ENCODE results near the gene CYFIP1.

CYFIP1 gene

DNA sequence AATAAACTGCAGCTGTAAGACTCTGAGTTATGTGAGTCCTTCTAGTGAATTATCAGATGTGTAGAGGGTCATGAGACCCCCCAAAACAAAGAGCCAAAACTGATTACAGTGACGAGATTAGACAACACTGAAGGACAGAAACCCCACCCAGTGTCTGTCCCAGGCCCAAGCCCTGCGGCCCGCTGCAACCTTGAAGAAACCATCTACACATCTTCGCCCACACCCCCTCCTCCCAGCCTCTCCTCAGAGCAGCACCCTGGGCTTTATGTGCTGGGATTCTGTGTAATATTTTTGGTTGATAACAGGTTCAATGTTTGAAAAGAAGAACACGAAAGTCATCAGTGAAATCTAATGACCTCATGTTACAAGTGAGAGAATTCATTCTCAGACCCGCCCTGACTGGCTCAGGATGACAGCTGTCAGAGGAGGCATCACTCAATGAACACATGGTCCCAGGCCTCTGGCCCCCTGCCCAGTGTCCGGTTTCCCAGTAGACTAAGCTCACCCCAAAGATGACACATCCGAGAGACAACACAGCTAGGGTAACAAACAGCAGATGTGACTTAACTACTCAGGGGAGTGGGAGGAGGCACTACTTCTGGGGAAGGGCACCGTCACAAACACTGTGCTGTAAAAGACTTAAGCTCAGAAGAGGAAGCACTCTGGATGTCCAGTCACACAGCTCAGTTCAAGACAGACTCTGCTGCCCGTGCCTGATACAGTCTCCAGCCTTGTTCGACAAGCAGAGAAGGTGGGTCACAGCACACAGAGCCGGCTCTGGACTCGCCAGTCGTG lies 92.8 kb downstream of the CYFIP1 start:
- DNase-seq: no peak

DNA sequence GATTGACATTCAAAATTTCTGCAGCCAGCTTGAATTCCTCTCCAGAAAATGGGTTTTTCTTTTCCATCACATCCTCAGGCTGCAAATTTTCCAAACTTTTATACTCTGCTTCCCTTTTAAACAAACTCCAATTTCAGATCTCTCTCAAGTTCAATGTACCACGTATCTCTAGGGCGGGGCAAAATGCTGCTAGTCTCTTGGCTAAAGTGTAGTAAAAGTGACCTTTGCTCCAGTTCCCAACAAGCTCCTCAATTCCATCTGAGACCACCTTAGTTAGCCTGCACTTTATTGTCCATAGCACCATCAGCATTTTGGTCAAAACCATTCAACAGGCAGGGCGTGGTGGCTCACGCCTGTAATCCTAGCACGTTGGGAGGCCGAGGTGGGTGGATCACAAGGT lies 95.0 kb downstream of the CYFIP1 start:
- DNase-seq: no peak

DNA sequence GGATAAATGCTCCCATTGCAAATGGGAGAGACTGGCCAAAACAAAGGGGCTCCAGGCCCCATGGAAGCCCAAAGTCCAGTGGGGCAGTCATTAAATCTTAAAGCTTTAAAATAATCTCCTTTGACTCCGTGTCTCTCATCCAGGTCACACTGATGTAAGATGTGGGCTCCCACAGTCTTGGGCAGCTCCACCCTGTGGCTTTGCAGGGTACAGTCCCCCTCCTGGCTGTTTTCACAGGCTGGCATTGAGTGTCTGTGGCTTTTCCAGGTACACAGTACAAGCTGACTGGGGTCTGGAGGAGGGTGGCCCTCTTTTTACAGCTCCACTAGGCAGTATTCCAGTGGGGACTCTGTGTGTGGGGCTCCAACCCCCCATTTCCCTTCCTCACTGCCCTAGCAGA lies 95.8 kb downstream of the CYFIP1 start:
- DNase-seq: no peak

DNA sequence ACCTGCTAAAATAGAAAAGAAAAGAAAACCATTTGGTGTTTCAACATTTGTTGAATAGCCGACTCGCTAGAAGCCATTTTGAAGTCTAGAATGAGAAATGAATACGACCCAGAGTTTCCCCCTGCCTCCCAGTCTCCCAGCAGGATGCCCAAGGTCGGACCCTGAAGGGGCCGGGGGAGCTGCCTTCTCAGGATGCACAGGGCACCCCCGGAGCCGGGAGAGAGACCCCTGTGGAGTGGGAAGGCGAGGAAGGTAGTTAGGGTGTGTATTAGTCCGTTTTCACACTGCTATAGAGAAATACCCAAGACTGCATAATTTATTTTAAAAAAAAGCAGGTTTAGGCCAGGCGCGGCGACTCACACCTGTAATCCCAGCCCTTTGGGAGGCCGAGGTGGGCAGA lies 97.0 kb downstream of the CYFIP1 start:
- DNase-seq: no peak

DNA sequence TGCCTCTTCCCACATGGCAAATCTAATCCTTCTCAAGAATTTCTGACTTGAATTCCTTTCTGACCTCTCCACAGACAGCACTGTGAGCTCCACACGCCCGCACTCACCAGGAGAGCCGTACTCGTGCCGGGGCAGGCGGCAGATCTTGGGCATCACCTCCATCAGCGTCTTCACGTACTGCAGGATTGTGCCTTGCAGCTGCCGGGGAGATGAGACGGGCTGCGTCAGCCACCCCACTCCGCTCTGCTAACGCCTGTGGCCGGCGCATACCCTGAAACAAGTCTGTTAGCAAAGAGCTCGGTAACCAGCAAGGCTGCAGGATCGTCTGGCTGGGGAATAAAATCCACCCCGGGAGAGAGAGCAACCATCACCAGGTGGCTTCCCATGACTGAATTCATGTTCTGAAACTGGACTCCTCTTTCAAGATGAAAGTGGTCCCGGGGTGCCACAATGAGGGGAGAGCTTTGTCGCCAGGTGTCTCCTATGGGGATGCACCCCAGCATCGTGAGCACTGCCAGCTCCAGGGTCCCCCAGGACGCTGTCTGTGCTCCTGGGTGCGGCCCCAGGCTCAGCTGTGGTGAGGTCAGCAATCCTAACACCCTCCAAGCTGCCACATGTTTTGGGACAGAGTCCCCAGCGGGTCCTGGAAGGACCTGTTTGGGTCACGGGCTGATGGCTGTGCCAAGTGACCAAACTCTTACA lies 98.3 kb downstream of the CYFIP1 start:
- no peak for DNase-seq

DNA sequence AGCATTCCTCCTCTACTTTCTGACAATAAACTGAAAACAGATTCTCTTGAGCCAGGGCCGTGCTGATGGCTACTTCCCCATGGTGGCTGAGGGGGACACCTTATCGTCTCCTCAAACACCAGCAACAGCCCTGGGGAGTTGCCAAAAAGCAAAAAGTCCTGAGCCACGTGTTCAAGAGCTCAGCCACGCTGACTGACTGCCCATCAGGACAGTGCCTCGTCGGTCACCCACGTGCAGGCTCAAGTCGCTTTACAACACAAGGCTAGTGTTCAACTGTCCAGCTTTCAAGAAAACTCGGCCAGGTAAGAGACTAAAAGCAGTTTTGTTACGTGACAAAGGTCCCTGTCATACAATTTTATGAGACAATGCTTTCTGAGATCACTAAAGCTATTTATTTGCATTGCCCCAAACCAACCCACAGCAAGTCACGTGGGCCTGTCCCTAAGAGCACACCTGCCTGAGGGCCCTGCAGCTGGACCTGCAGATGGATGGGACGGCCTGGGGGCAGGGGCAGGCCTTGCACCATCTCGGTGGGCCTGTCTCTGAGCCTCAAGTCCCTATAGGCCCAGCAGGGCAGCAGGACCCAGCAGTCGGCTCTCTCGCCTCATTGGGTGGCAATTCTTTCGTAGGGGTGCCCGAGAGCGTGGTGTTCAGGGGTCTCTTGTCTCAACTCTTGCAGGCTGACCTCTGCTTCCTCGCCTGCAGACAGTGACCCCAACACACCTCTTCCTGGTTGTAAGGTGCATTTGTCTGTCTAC lies 99.0 kb downstream of the CYFIP1 start:
- no peak for DNase-seq

DNA sequence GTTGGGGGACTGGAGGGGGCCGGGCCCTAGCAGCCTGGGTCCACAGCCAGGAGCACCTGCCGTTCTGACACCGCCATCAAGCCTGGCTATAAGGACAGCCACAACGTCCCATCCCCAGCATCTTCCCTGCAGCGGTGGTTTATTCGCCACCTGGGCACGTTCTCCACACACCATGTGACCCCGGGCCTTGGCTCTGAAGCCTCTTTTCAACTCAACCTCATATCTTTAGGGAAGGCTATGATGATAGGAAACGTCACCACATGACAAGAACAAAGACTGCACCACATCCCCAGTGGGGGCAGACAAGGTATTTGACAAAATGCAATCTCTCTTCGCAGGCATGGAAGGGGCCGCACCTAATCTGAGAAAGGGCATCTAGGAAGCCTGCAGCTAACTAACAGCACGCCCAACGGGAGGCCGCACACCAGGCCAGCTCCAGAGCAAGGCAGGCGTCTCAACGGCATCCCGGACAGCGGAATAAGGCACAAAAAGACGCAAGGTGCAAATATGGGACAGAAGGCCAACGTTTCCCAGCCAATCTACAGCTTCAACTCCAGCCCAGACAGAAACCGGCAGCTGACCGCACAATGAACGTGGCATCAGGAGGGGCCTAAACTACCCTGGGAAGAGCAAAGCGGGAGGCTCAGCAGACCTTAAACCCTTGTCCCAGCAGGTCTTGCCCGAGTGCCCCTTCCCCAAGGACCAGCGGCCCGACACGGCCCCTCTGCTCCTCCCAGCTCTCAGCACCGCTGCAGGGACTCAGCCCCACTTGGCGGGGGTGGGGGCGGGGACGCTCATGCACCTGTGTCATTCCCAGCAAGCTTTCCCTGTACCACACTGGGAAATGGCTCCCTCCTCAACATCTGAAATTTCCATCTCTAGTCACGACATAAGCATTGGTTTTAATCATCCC lies 99.8 kb downstream of the CYFIP1 start:
- DNase-seq: no peak

DNA sequence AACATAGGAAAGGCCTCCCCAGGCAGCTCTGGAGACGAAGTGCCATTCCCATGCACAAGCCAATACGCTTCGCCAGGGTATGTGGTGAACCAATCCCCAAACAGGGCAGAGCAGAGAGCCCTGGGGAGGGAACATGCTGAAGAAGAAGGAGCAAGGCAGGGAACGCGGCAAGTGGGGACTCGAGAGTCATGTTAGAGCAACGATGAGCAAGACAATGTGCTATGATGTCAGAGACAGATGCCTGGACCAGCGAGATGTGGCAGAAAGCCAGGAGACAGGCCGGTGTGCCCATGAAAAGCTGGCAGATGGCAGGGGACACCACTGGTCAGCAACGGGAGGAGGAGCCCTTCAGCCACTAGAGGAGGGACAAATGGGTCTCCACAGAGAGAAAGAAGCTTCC lies 102.1 kb downstream of the CYFIP1 start:
- no peak for DNase-seq

DNA sequence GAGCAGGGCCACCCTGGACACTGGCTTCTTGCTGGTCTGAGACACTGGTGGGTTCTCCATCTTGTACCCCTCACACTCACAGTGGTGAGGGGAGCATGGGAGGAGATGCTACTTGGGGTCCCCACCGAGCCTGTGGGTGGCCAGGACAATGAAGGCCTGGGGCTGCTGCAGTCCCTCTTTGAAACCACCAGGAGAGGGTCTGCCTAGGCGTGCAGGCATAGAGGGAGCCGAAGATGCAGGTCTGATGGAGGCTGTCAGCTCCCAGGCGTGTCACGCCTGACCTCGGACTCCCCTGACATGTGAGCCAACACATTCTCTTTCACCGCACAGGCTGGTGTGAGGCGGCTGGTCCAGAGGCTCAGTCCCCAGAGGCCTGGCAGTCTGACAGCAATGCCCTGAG lies 102.6 kb downstream of the CYFIP1 start:
- DNase-seq: no peak

DNA sequence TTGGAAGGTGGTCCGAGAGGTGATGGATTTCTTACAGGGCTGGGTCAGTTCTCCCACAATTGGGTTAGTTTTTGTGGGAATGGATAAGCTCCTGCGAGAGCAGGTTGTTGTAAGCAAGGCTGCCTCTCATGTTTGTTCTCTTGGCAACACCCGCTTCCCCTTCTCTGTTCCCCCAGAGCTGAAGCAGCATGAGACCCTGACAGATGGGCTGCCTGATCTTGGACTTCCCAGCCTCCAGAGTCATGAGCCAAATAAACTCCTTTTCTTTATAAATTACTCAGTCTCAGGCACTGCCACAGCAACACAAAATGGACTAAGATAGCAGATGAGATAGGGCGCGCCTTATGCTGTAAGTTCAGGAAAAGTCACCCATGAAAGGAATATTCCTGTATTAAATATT lies 103.1 kb downstream of the CYFIP1 start:
- no peak for DNase-seq

DNA sequence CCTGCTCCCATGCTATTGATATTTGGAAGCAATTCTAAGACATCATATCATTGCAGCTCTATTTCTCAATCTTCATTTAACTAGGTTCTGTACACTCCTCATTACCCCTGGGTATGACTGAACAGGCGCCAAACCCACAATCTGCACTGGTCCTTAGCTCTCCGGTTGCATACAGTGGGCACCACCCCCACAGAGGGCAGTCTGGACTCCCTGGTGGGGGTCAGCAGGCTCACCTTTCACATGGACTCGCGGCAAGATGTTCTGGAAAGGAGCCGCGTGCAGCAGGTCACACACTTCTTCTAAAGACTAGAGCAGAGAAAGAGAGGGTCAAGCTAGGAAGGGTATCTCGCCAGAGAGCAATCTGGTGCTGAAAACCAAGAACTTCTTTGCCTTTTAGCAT lies 105.2 kb downstream of the CYFIP1 start:
- no peak for DNase-seq

DNA sequence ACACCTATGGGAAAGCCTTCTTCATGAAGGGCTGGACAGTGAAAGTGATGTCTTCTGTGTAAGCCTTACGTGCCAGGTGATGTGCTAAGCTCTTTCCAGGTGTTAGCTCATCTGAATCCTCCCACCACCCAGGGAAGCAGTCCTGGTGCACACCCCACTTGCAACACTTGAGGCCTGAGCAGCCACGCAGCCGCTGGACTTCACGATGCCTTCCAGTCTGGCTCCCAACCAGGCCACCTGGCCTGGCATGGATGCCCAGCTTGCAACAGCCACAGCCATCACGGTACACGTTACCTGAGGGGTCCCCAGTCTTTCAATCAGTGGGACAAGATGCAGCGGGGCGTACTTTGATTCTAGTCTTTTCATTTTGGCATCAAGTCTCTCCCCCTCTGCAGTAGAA lies 105.9 kb downstream of the CYFIP1 start:
- no peak for DNase-seq

DNA sequence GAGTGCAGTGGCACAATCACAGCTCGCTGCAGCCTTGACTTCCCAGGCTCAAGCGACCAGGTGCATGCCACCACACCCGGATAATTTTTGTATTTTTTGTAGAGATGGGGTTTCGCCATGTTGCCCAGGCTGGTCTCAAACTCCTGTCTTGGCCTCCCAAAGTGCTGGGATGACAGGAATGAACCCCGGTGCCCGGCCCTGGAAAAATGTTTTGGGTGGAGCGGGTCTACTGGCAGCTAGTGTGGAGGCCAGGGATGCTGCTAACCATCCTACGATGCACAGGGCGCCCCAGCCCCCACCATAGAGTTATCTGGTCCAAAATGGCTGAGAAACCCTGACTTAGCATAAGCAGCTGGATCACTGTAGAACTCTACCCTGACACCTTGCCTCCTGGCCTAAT lies 106.3 kb downstream of the CYFIP1 start:
- no peak for DNase-seq

DNA sequence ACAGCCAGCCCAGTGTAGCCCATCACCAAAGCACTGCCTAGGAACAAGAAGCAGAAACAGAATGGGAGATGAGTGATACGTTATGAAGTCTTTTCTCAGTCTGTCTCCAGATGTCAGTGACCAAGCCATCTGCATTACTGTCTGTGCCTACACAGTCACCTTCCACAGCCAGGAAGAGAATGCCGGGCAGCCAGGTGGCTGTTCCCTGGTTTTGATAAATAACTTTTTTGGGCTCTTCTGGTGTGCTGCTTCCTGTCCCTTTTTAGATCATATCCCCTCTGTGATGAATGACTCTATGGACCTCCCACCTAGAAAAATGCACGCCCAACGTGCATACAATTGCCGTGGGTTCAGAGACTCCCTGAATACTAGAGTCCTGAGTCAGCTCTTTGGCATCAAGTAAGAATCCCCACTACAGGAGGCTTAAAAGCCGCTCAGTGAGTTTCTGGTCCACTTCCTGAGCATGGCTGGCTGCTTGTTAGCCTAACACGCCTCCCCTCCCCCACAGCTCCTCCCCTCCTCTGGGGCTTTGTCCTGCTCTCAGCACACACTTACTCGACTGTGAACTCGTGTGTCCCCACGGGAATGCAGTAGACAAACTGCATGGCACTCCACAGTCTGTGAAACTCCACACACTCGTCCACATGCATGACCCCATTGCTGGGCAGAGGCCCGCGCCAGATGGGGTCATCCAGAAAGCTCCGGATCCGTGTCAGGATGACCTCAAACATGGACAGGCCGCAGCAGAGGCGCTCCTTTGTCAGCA lies 107.0 kb downstream of the CYFIP1 start:
- DNase-seq: no peak

DNA sequence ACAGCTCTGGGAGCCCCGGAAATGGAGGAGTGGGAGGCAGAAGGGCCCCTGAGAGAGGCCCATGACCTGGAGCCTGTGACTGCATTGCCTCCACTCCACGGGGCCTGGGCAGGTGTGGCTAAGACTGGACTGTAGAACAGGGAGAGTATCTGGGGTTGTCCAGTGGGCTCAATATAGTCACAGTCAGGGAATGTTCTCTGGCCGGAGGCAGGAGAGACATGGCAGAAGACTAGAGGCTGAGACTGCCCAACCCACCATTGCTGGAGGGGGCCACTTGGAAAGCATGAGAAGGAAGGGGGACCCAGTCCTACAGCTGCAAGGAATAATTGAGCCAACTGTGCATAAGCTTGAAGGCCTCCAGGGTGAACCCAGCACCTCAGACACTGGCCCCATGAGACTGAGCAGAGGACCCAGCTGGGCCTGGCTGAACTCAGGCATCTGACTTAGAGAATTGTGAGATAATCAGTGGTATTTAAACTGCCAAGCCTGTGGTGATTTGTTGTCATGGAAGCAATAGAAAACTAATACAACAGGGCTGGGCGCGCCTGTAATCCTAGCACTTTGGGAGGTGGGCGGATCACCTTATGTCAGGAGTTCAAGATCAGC lies 108.6 kb downstream of the CYFIP1 start:
- no peak for DNase-seq

DNA sequence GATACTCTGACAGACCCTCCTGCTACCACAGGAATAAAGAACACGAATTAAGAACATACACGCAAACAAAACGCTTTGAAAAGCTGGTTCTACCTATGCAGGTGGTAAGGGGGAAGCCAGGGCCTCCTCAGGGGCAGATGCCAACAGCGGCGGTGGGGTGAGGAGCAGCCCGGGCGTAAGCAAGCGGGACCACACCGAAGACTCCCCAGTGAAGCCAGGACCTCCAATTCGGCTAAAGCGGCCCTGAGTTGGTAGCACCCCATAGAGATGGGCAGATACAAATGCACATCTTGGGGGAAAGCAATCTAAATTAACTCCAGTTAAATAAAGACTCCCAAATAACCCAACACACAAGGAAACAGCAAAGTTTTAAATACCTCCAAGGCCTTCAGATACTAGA lies 109.3 kb downstream of the CYFIP1 start:
- no peak for DNase-seq

DNA sequence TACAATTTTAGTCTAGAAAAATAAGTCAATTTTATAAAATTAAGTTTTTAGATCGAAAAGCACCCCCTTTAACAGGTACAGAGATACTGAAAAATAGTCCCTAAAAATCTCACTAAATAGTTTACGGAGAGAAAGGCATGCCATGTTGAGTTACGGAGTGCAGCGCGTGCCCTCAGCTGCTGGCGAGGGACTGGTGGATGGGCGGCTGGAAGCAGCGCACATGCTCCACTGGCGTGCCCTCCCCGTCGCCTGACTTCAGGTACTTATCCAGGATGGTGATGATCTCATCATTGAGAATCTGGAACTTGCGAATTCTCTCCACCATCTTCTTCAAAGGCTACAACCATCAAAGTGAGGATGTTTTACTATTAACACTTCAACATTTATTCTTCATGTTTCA lies 110.3 kb downstream of the CYFIP1 start:
- no peak for DNase-seq

DNA sequence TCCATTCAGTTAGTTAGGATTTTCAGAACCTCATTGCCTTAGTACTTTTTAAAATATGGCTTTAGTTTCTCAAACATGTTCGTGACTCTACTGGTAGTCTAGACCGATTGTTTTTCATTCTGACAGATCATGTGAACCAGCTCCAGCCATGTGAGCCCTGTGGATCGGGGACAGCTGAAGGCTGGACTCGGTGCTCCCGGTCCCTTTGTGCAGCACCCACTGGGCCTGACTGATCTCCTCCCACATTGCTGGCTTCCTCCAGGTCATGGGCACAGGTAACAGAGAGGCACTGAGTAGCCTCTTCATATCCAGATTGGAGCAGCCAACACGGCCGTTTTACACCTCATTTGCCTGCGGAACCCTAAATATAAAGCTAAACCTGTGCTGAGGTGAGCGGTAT lies 111.2 kb downstream of the CYFIP1 start:
- no peak for DNase-seq

DNA sequence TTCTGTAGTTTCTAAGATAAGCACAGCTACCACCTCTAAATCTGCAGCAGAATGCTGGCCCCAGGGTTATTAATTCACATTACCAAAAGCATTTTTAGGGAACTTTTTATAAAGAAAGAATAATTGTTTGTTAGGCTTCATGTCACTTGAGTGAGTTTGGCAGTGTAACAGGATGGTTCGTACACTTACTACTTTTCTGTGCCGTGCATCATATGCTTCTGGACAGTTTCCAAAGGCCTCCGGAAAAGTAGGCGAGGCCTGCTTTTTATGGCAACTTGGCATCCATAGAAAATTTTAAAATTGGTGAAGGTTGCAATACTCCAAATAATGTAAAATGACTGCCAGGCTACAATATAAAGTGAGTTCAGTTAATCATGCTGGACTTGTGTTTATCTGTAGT lies 111.7 kb downstream of the CYFIP1 start:
- DNase-seq: no peak

DNA sequence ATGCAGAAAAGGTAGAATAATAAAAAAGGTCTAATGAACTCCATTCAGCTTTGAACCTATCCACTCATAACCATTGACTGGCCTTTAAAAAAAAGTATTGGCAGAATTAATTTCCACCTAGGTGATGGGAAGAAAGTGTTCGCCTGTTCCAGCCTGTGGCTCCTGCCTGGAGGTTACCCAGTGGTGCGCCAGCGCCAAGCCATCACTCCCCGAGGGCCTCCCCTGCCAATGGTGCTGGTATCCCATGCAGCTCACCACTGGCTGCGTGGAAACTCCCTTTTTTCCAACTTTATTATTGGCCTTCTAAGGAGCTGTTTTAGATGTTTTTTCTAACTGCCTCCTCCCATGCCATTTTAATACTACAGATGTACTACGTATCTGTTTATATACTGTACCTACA lies 112.3 kb downstream of the CYFIP1 start:
- no peak for DNase-seq

DNA sequence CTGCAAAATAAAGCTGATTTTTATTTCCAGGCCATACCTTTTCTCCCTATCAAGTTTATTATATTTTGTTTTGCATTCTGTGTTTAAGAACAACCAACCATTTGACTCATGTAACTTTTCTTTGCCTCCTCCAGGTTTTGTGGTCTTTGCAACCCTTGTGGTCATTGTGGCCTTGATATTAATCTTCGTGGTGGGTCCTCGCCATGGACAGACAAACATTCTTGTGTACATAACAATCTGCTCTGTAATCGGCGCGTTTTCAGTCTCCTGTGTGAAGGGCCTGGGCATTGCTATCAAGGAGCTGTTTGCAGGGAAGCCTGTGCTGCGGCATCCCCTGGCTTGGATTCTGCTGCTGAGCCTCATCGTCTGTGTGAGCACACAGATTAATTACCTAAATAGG lies 114.1 kb downstream of the CYFIP1 start:
- no peak for DNase-seq

DNA sequence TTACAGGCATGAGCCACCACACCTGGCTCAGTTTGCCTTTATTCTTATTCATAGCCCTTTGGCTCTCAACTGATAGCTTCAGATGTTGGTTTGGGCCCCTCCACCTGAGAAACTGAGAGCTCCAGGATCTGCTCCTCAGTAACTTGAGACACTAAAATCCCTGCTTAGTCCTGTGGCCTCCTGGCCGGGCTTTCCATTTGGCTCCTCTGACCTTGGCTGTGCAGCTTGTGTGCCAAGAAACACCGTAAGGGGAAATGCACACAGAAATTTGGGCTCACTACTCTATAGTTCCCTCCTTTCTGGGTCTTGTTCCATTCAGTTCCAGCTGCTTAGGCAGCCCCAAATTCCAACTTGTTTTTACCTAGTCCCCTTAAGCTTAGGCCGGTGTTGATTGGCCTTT lies 116.8 kb downstream of the CYFIP1 start:
- DNase-seq: no peak
